Activated CD4-positive, alpha-beta memory T cell treated with anti-CD3 and anti-CD28 coated beads, Interleukin-2, amount 10 ng/mL, durations not matched to agents 7 days and 5 days (primary cell): ENCODE measurements around the gene NCAN. TPM values are rescaled to one million over a fixed set of nuclear protein-coding genes. Genes with fewer than 3 reads are reported as not detected.
A peak's percentile ranks its signal among the peaks of the same experiment; 100 is the strongest.
"Not testable (repeated sequence)": the region's sequence is repeated elsewhere in the genome, so short reads cannot be mapped to it uniquely, and the experiment has no call there.

Source experiments
- CTCF ChIA-PET: fragments of 350-600 bp; sonication (Branson Sonifier 250); formaldehyde crosslinking; loops from one replicate; lab custom pipeline; 2021; ENCODE audit warnings: antibody characterized with exemption, inconsistent platforms; lab: Charles Lee
- POLR2A ChIA-PET: fragments of 350-600 bp; sonication (Branson Sonifier 250); formaldehyde crosslinking; loops from one replicate; lab custom pipeline; 2021; ENCODE audit warnings: antibody characterized with exemption; lab: Charles Lee
- DNase-seq: peaks from one replicate; pipeline ENCODE4 v3.0.0-alpha.2; 2020
- H3K27ac Mint-ChIP-seq: one replicate; pipeline ENCODE4 v1.8.0; 2021; ENCODE audit warnings: mild to moderate bottlenecking, mixed read lengths
- H3K27me3 Mint-ChIP-seq: one replicate; pipeline ENCODE4 v1.8.0; 2021; ENCODE audit warnings: mixed read lengths
- H3K36me3 Mint-ChIP-seq: one replicate; pipeline ENCODE4 v1.8.0; 2021; ENCODE audit warnings: low read depth, mixed read lengths
- H3K4me1 Mint-ChIP-seq: one replicate; pipeline ENCODE4 v1.8.0; 2021; ENCODE audit warnings: mixed read lengths
- H3K4me3 Mint-ChIP-seq: one replicate; pipeline ENCODE4 v1.8.0; 2021; ENCODE audit warnings: mild to moderate bottlenecking, mixed read lengths
- H3K9me3 Mint-ChIP-seq: one replicate; pipeline ENCODE4 v1.8.0; 2021; ENCODE audit warnings: mixed read lengths
- total RNA-seq, 2 experiments: library from RNA; stranded (reverse); gene quantifications; one replicate each; pipeline ENCODE4 v1.2.3, GENCODE V29; 2021

The NCAN gene
- not detected for total RNA-seq

DNA sequence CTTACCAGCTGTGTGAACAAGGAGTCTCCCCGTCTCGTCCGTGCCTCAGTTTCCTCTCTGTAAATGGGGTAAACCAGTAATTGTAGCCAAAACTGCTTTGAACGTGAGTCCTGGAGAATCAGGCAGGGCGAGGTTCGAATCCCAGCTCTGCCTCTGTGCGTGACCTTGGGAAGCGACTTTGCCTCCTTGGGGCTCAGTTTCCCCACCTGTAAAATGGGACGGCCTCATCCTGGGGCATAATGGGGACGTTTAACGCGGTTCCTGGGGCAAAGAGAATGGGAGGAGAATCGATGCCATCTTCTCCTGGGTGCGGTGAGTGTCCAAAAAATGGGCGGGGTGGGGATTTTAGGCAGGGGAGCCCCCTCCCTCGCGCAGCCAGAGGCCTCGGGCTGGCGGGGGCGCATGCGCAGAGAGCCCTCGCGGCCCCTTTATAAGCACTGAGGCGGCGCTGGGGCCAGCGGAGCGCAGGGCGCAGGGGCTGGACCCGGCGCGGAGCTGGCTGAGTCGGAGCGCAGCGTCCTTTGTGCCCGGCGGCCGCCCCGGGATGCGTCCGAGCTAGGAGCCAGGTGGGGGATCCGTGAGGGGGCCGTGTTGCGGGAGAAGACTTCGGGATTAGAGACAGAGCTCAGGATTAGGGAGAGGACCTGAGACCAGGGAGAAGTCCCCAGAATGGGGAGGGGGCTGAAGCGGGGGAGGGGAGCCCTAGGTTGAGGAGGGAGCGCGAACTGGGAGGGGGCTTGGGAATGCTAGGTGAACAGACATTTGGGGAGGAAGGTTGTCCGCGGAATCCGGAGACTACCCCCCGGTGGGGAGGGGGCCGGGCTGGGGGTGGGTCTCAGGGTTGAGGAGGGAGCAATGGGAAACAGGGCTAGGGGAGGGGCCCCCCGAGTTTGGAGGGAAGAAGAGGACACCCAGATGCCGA lies at the start of gene NCAN:
Gene NCAN (plus strand): TSS at position 460 of the 922 bp plus-strand sequence. CDS start 4,996 bp downstream, outside the sequence.
- POLR2A ChIA-PET: interaction anchor here (1.0 kb wide), 1 partner anchor 9 kb away, joined by 3 read pairs; the partner anchor contains the start of gene NR2C2AP
- Mint-ChIP-seq H3K27ac (no peak within 1 kb of the TSS), H3K36me3 (peaks cover 9% of the 10 kb centered on the region)

DNA sequence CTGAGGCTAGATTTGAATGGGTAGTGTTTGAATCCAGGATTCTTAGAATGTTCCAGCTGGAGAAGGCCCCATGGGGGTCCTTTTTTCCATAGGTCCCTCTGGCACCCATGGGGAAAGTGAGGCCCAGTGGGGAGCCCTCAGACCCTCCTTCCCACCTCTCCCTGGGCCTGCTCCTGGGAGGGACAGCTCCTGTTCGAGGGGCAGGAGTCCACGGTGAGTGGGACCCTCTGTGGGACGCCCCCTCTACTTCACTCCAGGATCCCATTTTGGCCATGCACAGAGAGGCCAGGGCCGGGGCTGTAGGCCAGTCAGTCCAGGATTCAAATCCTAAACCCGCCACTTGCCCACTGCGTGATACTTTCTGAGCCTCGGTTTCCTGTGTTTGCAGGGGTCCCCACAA lies 49.3 kb upstream of the NCAN start:
- POLR2A ChIA-PET: no interaction called here

More for the DNA sequence above, at the start of gene NCAN:
- Mint-ChIP-seq H3K9me3 (peaks cover 10% of the 10 kb centered on the region), H3K27me3 (peaks cover 39% of the 10 kb centered on the region), H3K4me3 (no peak within 1 kb of the TSS), H3K4me1 (peaks cover 14% of the 10 kb centered on the region)
- CTCF ChIA-PET: no interaction called here
- DNase-seq: no peak

GRCh38 chr19:19165396-19165795 lies 46.4 kb upstream of the NCAN start:
- POLR2A ChIA-PET: no interaction called here
- H3K9me3 Mint-ChIP-seq: no peaks in the 10 kb centered on the region
- CTCF ChIA-PET: interaction anchor here (0.9 kb wide), 1 partner anchor 9 kb away, joined by 3 read pairs; no protein-coding TSS in a partner anchor
- no peak overlapping the region for H3K27ac Mint-ChIP-seq
- no peaks in the 10 kb centered on the region for H3K36me3 Mint-ChIP-seq
- no peak overlapping the region for H3K4me3 Mint-ChIP-seq
- no peaks in the 10 kb centered on the region for H3K27me3 Mint-ChIP-seq
- H3K4me1 Mint-ChIP-seq: peaks cover 6% of the 10 kb centered on the region
- DNase-seq: no peak

More for the DNA sequence above, 49.3 kb upstream of the NCAN start:
- no peaks in the 10 kb centered on the region for H3K36me3 Mint-ChIP-seq
- no peaks in the 10 kb centered on the region for H3K27me3 Mint-ChIP-seq
- no peak for DNase-seq
- H3K9me3 Mint-ChIP-seq: no peaks in the 10 kb centered on the region
- CTCF ChIA-PET: interaction anchor here (1.7 kb wide), 1 partner anchor 16 kb away, joined by 5 read pairs; no protein-coding TSS in a partner anchor
- H3K4me3 Mint-ChIP-seq: no peak overlapping the region
- H3K4me1 Mint-ChIP-seq: no peaks in the 10 kb centered on the region
- H3K27ac Mint-ChIP-seq: no peak overlapping the region

GRCh38 chr19:19167612-19168011 lies 44.1 kb upstream of the NCAN start:
- Mint-ChIP-seq H3K27ac (no peak overlapping the region), H3K4me1 (peaks cover 13% of the 10 kb centered on the region), H3K27me3 (peaks cover 3% of the 10 kb centered on the region), H3K4me3 (no peak overlapping the region), H3K36me3 (no peaks in the 10 kb centered on the region), H3K9me3 (no peaks in the 10 kb centered on the region)
- no peak for DNase-seq
- CTCF ChIA-PET: interaction anchor here (1.1 kb wide), 1 partner anchor 9 kb away, joined by 3 read pairs; no protein-coding TSS in a partner anchor
- POLR2A ChIA-PET: no interaction called here

GRCh38 chr19:19169236-19170052 lies 42.3 kb upstream of the NCAN start:
- Mint-ChIP-seq H3K4me3 (no peak overlapping the region), H3K27me3 (peaks cover 3% of the 10 kb centered on the region), H3K27ac (no peak overlapping the region), H3K36me3 (no peaks in the 10 kb centered on the region), H3K9me3 (no peaks in the 10 kb centered on the region), H3K4me1 (peaks cover 13% of the 10 kb centered on the region)
- ChIA-PET POLR2A (interaction anchor here (1.0 to 2.1 kb wide), 3 partner anchors 9 to 14 kb away, joined by 4 to 6 read pairs (median 6); no protein-coding TSS in a partner anchor), CTCF (interaction anchor here (0.6 kb wide), 1 partner anchor 15 kb away, joined by 3 read pairs; no protein-coding TSS in a partner anchor)
- DNase-seq: no peak

- POLR2A ChIA-PET: interaction anchor here (1.0 to 2.1 kb wide), 3 partner anchors 10 to 14 kb away, joined by 4 to 6 read pairs (median 6); no protein-coding TSS in a partner anchor
- DNase-seq: peak; percentile 78
- Mint-ChIP-seq H3K36me3 (no peaks in the 10 kb centered on the region), H3K9me3 (no peaks in the 10 kb centered on the region), H3K4me3 (no peak within 1 kb of the TSS), H3K4me1 (peaks cover 13% of the 10 kb centered on the region), H3K27ac (no peak within 1 kb of the TSS), H3K27me3 (peaks cover 3% of the 10 kb centered on the region)
- CTCF ChIA-PET: interaction anchor here (0.6 kb wide), 1 partner anchor 14 kb away, joined by 3 read pairs; no protein-coding TSS in a partner anchor
Observed at GRCh38 chr19:19170053-19170872, 41.5 kb upstream of the NCAN start, which contains the start of gene MEF2B. Gene MEF2B, minus strand, starts transcription at chr19:19170263. Its CDS starts 19,528 bp downstream, at chr19:19150735.

GRCh38 chr19:19170873-19171672 lies 40.7 kb upstream of the NCAN start:
- Mint-ChIP-seq H3K4me1 (peaks cover 13% of the 10 kb centered on the region), H3K27ac (no peak overlapping the region), H3K27me3 (peaks cover 3% of the 10 kb centered on the region), H3K9me3 (no peaks in the 10 kb centered on the region), H3K4me3 (no peak overlapping the region), H3K36me3 (no peaks in the 10 kb centered on the region)
- CTCF ChIA-PET: no interaction called here
- POLR2A ChIA-PET: interaction anchor here (1.1 to 2.1 kb wide), 2 partner anchors 13 to 15 kb away, joined by 6 read pairs; no protein-coding TSS in a partner anchor
- no peak for DNase-seq

DNA sequence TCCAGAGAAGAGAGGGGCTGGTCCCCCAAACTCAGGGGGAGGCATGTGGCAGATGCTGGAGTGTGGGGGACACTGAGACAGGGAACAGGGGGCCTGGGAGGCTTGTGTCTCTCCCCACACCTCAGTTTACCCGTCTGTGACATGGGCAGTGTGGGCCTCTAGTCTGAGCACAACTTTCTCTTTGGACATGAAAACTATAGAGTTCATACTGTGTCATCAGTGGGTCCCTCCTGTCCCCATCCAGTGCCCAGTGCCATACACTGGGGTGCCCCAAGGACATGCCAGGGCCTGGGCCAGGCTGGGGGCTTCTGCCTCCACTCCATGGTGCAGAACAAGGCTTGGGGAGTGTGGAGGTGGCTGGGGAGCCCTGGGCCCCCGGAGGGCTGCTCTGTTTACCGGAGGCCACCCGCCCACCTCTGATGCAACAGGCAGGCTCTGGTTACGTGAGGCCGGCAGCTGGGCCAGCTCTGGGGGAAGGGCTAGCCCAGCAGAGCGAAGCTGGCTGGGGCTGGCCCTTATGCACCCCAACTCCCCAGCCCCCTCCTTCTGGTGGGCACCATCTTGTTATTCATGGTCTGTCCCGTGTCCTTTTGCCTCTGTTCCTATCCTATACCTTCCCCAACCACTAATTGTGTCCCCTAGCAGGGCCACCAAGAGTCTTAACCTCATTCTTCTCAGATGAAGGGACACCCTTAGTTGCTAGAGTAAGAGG lies 39.8 kb upstream of the NCAN start:
- Mint-ChIP-seq H3K9me3 (no peaks in the 10 kb centered on the region), H3K4me3 (no peak overlapping the region), H3K36me3 (peaks cover 3% of the 10 kb centered on the region), H3K27ac (no peak overlapping the region), H3K4me1 (peaks cover 13% of the 10 kb centered on the region), H3K27me3 (peaks cover 3% of the 10 kb centered on the region)
- no peak for DNase-seq
- ChIA-PET CTCF (interaction anchor here (0.9 to 1.1 kb wide), 2 partner anchors 31 to 53 kb away, joined by 4 to 5 read pairs; partner anchors contain the start of gene NR2C2AP), POLR2A (no interaction called here)

- H3K4me1 Mint-ChIP-seq: peaks cover 13% of the 10 kb centered on the region
- H3K27me3 Mint-ChIP-seq, DNase-seq, H3K4me3 Mint-ChIP-seq, H3K9me3 Mint-ChIP-seq, H3K27ac Mint-ChIP-seq, POLR2A ChIA-PET, H3K36me3 Mint-ChIP-seq: not testable (repeated sequence)
- CTCF ChIA-PET: interaction anchor here (0.9 to 2.0 kb wide), 3 partner anchors 27 to 51 kb away, joined by 4 to 6 read pairs (median 5); partner anchors contain the start of gene NR2C2AP
Observed at GRCh38 chr19:19173243-19173642, 38.5 kb upstream of the NCAN start.

- no peak for DNase-seq
- Mint-ChIP-seq H3K4me3 (no peak overlapping the region), H3K36me3 (peaks cover 20% of the 10 kb centered on the region), H3K27me3 (no peaks in the 10 kb centered on the region), H3K9me3 (no peaks in the 10 kb centered on the region), H3K4me1 (no peaks in the 10 kb centered on the region), H3K27ac (no peak overlapping the region)
- ChIA-PET POLR2A (no interaction called here), CTCF (interaction anchor here (1.0 to 3.1 kb wide), 3 partner anchors 9 to 14 kb away, joined by 3 to 19 read pairs (median 4); partner anchors contain the start of genes BORCS8 and RFXANK)
Observed at GRCh38 chr19:19176950-19177349, 34.8 kb upstream of the NCAN start.
